GM12878 (cell line): ENCODE data around the gene ATP1A3.

Experiments used
- BACH1 ChIP-seq: fragments of 450-650 bp; IDR thresholded peaks from 2 replicates; pipeline ENCODE4 v1.6.1; 2017; ENCODE audit warnings: mild to moderate bottlenecking, borderline replicate concordance
- BRCA1 ChIP-seq: IDR thresholded peaks from 2 replicates; pipeline ENCODE4 v1.6.1; 2011; ENCODE audit warnings: low read depth, low read length, improper control_type of control experiment
- CHD2 ChIP-seq: IDR thresholded peaks from 2 replicates; pipeline ENCODE4 v1.6.1; 2011; ENCODE audit warnings: low read depth, low read length, improper control_type of control experiment, borderline replicate concordance
- CTCF ChIP-seq, 3 experiments: IDR thresholded peaks in 2 of 3; conservative IDR thresholded peaks in 1 of 3; 2 replicates each; pipeline ENCODE4 v1.5.1; 2011; ENCODE audit warnings: low read depth in 3 of 3, low read length in 3 of 3, mild to moderate bottlenecking in 3 of 3, control low read depth in 2 of 3, moderate library complexity in 2 of 3, inconsistent platforms in 1 of 3, mixed read lengths in 1 of 3; ENCODE audit not compliant: control insufficient read depth in 2 of 3, insufficient read depth in 1 of 3; ENCODE audit errors: extremely low read depth in 1 of 3
- MAX ChIP-seq: IDR thresholded peaks from 2 replicates; pipeline ENCODE4 v1.6.1; 2012; ENCODE audit warnings: low read depth, low read length, improper control_type of control experiment
- MTA2 ChIP-seq: fragments of 450-650 bp; IDR thresholded peaks from 2 replicates; pipeline ENCODE4 v1.6.1; 2016; ENCODE audit warnings: low read depth, mild to moderate bottlenecking, moderate library complexity
- NFYB ChIP-seq: IDR thresholded peaks from 2 replicates; pipeline ENCODE4 v1.6.1; 2011; ENCODE audit warnings: low read depth, mild to moderate bottlenecking, low read length, improper control_type of control experiment, moderate library complexity; ENCODE audit not compliant: insufficient read depth
- PBX3 ChIP-seq: IDR thresholded peaks from 2 replicates; pipeline ENCODE4 v1.6.1; 2011; ENCODE audit warnings: mild to moderate bottlenecking, low read depth, low read length, moderate library complexity; ENCODE audit not compliant: insufficient replicate concordance
- POLR2AphosphoS5 ChIP-seq: IDR thresholded peaks from 2 replicates; pipeline ENCODE4 v1.6.1; 2011; ENCODE audit warnings: mild to moderate bottlenecking, low read length, inconsistent platforms
- RCOR1 ChIP-seq: conservative IDR thresholded peaks from 2 replicates; pipeline ENCODE4 v1.6.1; 2012; ENCODE audit warnings: low read depth, low read length, improper control_type of control experiment
- SMC3 ChIP-seq: IDR thresholded peaks from 2 replicates; pipeline ENCODE4 v1.6.1; 2011; ENCODE audit warnings: low read length, improper control_type of control experiment, borderline replicate concordance
- USF1 ChIP-seq: IDR thresholded peaks from 2 replicates; pipeline ENCODE4 v1.6.1; 2011; ENCODE audit warnings: borderline replicate concordance, low read depth, mild to moderate bottlenecking, moderate library complexity, mixed read lengths, low read length; ENCODE audit not compliant: insufficient read depth; ENCODE audit errors: extremely low read length
- ZNF274 ChIP-seq: IDR thresholded peaks from one replicate; pipeline ENCODE4 v1.8.0; 2011; ENCODE audit not compliant: insufficient read length, insufficient read depth

- TF ChIP-seq PBX3 (no peak), CTCF (IDR thresholded peaks at IDR 0.05 in 2 of 3, conservative IDR thresholded peaks at IDR 0.05 in 1 of 3; ENCODE audit: control insufficient read depth in 2 of 3, extremely low read depth in 1 of 3, insufficient read depth in 1 of 3, low read depth in 3 of 3, low read length in 3 of 3) (no peak), ZNF274 (no peak), USF1 (no peak), POLR2AphosphoS5 (no peak), SMC3 (no peak), BACH1 (peak; percentile 59; the same call in 1 of the 2 replicates), CHD2 (no peak), MTA2 (no peak), RCOR1 (no peak), MAX (no peak), BRCA1 (no peak), NFYB (no peak)
These were observed 53.2 kb downstream of the ATP1A3 start for GRCh38 chr19:41940731-41941409.
